SKM-1 treated with dmso at 0.1 percent for 144 hours (cell line): Measurements from ENCODE around the gene PPP1R36.
"Not testable (repeated sequence)": the region's sequence is repeated elsewhere in the genome, so short reads cannot be mapped to it uniquely, and the experiment has no call there.

ENCODE experiments used
- DNase-seq: peaks from one replicate; lab custom pipeline; 2025; ENCODE audit not compliant: unreplicated experiment; lab: John Stamatoyannopoulos, UW

Gene PPP1R36

DNA sequence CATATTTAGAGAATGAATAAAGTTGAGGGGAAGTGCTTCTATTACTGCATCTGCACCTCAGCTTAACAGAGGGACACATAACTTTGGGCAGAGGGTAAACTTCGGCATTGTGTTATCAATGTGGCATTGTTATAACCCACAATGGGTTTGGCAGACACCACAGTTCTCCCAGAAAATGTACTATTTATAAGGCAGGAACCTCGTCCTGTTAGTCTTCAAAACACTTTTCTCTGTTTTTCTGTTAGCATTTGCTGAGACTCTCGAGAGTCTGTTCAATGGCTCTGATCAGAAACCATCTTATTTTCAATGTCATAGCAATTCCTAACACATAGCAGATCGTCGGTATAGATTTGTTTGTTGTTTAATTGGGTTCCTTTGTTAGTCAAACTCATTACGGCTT, 13.9 kb downstream of the PPP1R36 start:
- no peak for DNase-seq

DNA sequence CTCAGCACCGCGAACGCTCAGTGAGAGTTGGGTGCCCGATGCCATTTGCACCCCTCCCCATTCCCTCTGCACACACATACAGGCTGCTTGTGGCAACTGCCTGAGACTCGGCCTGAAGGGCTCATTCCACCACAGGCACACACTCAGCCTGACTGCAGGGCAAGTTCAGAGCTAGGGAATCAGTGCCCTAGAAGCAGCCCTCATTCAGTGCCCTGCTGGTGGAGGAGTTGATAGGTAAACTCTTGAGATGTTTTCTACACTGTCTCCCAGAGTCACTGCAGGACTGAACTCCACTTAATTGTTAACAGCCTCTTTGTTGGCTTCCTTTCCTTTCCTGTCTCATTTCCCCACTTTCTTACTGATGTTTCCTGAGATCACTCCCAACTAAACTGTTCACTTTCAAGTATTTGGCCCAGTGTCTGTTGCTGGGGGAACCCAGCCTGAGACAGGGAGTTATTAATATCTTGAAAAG, 16.9 kb downstream of the PPP1R36 start:
- DNase-seq: no peak

DNA sequence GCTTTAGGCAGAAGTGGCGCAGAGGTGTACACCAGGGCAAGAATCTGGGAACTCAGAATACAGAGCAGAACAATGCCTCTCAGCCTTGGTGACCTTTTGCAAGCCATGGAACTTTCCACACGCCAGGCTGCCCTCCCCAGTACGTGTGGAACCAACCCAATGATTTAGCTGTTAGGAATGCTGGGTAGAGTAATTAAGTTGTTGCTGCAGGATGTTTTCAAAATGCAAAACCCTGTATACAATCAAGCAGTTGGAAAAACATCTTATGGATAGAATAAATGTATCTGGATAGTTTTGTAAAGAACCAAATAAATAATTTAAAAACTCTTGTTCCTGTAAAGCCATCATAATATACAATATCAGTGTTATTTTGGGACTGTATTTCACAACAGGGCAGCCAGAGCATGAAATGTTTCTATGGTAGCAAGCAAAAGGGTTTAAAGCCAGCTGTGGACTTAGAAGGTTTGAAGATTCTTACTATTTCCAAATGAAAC, 19.4 kb downstream of the PPP1R36 start:
- DNase-seq: peak; percentile 12

DNA sequence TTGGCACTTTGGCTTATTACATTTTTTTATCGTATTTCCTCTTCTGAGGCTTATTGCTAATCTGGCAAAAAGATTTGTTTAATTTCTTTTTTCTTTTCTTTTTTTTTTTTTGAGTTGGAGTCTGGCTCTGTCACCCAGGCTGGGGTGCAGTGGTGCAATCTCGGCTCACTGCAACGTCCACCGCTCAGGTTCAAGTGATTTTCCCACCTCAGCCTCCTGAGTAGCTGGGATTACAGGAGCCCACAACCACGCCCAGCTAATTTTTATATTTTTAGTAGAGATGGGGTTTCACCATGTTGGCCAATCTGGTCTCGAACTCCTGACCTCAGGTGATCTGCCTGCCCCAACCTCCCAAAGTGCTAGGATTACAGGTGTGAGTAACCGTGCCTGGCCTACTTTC, 19.9 kb downstream of the PPP1R36 start:
- DNase-seq: not testable (repeated sequence)

DNA sequence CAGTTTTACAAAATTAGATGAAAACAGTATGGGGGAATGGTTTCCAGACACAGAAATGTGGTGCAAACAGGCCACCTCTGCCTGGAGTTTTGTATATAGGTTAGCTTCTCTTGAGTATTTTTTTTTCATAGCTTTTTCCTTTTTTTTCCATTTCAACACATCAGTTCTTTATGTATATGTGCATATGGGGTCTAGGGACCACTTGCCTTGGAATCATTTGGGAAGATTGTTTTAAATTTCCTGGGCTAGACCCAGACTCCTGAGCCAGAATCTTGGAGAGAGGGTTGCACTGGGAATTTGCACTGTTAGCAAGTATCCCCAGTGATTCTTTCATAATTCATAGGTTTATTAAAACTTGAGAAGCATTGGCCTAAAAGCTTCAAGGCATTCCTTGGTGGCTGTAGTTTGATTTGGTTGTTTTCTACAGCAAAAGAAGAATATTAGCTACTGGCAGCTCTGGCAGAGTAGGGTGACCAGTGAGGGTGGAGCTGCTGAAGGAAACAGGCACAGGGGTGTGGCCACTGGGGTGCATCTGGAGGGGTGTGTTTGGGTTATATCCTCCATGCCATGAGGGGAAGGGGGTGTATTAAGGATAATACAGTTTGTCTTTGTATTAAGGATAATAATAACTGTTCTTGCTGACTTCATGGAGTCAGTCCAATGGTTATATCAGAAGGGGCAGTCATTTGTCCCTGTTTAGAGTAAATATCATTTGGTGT, 22.8 kb downstream of the PPP1R36 start:
- no peak for DNase-seq

DNA sequence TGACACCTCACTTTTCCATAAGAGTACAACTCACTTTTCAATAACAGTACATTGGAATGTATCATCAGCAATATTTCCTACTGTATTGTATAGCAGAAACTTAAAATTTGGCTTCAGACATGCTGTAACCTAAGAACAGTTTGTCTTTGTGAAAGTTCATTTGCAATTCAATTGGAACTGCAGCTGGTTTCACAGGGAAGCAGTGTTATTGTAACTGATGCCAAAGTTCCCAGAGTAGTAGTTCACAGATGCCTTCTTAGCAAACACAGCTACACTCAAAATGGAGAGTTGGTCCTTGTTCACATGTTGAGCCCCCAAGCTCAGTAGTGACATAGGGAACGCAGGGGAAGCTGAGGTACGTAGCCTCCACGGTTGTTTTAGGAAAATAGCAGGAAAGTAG, 23.3 kb downstream of the PPP1R36 start:
- DNase-seq: no peak

DNA sequence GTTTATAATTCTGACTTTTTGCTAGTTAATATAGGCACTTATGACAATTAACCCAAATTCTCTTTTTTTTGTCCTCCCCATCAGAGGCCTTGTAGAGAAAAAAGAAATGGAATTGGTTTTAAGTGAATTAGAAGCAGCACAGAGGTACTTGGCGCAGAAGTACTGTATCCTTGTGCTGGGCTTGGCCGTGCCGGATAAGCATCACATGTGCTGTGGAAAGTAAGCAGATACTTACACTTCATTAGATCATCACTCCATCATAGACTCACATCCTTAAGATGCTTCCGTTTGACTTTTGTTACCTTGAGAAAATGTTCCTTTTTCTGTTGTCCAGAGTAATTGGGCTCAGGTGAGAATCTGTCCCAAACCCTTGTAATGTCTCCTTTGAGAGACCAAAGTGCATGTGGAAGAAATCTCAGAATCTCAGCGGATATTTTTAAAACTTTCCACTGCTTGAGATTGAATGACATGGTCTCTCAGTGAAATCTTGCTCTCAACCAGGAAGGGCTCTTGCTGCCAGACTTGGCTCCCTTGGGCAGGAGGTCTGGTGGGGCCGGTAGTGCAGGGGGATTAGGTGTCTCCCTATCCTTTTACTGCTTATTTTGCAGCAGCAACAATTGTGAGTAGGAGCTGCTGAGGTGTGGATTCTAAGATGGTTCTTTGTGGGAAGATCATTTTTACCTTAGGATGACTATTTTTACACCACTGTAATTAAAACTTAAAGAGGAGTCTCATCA, 24.8 kb downstream of the PPP1R36 start:
- DNase-seq: no peak

DNA sequence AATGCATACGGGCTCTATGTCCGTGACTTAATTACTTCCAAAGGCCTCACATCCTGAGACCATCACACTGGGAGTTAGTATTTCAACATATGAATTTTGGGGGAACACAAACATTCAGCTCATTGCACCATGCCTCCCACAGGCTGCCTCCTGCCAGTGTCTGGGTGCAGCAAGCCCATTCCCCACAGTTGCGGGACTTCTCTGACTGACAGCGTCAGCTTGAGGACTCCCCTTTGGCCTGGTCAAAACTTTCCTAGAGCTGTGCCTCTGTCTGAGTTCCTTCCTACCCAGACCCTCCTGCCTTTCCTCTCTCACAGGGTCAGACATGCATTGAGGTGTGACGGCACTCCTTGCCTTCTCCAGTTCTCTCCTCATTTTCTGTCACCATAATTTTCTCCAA, 27.4 kb downstream of the PPP1R36 start:
- DNase-seq: no peak

DNA sequence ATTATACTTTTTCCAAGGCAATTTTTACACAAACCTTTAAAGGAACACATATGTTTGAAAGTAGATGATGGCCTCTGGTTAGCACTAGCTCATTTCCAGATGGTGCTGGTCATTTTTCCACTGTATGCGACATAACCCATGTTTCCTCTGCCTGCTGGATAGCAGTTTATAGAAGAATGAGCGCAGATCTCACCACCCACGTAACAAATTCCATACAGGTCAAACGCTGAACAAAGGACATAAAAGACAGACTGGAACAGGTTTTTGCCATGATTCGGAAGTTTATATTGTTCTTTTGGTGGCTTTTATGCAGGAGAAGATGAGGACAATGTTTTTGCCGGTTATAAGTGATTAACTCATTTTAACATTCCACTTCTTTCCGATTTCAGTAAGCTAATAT, 30.7 kb downstream of the PPP1R36 start:
- no peak for DNase-seq

DNA sequence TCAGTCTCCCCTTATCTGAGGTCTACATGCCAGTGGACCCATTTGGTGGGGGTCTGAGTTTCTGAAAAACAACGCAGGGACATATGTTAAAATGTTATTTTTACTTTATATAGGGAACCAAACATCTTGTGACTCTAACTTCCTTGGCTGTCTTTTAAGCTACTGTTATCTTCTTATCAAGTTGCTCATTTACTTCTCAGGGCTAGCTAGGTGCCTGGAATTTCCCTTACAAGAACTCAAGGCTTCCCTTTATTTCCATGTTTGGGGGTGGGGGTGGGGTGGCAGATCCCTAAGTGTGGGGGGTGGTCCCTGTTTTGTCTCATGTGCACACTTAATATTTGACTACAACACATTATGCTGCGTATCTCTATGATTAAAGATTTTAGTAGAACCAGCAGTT, 31.6 kb downstream of the PPP1R36 start:
- DNase-seq: no peak

DNA sequence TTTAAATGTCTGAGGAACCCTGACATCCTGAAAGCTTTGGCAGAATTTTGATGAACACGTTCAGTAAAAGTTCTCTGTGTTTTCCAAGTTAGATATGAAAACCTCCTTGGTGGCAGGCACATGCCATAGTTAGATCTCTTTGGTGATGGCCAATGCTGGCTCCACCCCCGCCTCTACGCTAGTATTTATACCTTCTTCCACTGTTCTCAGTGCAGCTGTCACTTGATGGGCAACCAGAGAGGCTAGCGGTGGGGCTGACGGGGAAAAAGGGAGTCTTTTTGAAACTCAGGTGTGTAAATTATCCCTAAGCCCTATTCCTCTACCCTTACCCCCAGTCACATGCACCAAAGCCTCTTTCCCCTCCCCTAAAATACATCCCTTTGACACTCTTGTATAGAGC, 32.1 kb downstream of the PPP1R36 start:
- DNase-seq: no peak

DNA sequence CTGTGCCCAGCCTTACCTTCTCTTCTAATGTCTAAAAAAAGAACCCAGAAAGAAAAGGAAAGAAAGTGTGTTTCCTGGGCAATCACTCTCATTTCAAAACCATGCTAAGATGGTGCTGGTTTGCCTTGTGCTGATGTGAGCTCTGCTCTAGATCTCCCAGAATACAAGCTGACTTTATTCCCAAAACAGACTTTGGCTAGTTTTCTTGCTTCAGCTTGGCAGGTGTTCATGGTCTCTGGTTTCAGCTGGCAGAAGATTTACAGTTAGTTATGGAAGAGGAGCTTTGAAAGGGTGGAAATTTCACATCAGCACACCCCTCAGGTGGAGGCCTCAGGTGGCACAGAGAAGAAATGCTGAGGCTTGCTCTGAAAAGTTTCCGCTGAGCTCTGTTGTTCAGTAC, 34.4 kb downstream of the PPP1R36 start:
- no peak for DNase-seq

DNA sequence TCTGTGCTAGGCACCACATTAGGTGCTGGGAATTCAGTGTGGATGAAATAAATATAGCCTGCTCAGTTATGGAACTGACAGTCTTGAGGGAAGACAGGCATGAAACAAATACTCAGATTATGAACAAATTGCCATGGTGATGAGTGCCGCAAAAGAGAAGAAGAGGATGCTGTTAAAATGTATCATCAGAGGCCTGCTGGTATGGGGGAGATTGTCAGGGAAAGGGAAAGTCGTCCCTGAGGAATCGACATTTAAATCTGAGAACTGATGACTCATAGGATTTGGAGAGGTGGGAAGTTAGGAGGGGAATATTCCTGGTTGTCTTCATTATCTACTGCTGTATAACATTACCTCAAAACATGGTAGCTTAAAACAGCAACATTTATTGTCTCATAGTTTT, 42.0 kb downstream of the PPP1R36 start:
- no peak for DNase-seq

DNA sequence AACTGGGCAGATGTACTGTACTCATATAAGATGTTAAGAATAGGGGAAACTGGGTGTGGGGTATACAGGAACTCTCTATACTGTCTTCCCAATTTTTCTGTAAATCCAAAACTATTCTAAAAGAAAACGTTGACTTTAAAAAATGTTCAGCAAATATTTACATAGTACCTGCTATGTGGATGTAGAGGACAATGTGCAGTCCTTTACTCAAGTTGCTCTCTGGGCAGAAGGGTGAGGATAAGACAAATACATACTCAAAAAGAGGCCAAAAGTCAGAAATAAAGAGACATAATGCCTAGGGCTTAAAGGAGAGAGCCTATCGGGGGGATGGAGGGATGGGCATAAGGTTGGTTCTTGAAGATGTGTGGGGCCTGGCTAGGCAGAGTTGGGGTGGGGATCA, 44.7 kb downstream of the PPP1R36 start:
- no peak for DNase-seq

DNA sequence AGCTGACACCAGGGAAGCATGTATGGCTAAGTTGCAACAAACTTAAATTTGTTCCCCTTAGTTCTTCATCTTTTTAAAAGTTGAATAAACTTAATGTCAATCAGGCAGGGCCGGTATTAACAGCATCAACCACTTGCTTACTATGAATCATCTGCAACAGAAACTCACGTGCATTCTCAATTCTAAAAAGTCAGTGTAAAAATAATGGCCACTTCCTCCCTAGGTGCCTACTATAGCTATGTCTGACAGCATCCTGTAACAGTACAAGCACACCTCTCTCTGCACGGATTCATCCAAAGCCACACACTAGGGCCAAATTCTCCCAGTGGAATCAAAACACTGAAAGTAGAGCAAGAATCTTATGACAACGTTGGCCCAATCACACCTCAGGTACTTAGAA, 48.6 kb downstream of the PPP1R36 start:
- DNase-seq: no peak

DNA sequence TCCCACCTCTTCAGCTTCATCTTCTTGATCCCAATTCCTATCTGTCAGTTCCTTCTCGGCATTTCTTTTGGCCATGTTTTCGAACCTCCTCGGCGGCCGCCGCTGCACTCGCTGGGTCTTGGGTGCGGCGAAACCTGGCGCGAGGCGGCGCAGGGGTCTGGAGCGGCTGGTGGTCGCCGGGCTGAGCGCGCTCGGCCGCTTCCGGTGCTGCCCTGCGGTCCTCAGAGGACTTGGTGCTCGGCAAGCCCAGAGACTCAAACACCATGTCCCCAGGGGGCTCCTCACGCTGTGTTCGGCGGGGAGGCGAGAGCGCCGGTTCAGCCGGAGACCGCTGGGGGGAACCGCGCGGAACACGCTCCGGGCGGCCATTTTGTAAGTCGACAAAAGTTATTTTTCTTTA, 51.8 kb downstream of the PPP1R36 start:
- no peak for DNase-seq

DNA sequence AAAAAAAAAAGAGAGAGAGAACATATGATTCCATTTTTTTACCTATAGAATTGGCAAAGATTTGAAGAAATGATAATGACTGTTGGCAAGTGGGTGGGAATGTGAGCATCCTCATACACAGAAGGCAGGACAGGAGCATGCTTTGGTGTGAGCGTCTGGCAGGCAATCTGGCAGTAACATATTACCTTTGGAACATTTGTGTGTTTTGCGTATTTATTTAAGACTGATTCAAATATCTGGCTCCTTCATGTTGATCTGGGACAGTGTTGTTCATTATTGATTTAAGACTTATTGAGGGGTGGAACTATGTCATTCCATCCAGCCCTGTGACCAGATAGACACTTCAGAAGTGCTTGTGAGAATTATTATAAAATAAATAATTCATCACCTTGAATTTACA, 53.1 kb downstream of the PPP1R36 start:
- DNase-seq: no peak

DNA sequence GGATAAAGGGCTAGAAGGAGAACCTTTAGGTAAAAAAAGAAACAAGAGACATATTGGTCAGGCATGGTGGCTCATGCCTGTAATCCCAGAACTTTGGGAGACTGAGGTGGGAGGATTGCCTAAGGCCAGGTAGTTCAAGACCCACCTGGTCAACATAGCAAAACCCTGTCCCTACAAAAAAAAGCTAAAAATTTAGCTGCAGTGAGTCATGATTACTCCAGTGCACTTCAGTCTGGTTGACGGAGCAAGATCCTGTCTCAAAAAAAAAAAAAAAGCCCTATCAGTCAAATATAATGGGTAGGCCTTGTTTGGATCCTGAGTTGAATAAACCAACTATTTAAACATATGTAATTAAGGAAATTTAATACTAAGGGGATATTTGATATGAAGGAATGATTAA, 54.2 kb downstream of the PPP1R36 start:
- no peak for DNase-seq

DNA sequence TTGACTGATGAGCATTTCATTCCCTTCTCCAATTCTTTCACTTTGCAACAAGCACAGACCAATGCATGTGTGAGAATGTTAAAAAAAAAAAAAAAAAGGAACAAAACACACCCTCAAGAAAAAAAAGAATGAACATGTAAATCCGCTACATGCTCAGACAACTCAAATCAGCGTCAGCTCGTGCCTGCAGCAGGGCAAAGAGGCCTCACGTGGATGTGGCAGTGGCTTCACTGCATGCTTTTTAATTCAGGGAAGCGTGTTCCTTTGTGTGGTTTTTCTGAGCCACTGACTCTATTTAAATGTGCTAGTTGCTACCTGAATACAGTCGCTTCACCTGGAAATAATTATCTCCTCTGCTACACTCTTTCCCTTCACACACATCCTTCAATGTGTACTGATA, 55.1 kb downstream of the PPP1R36 start:
- no peak for DNase-seq

DNA sequence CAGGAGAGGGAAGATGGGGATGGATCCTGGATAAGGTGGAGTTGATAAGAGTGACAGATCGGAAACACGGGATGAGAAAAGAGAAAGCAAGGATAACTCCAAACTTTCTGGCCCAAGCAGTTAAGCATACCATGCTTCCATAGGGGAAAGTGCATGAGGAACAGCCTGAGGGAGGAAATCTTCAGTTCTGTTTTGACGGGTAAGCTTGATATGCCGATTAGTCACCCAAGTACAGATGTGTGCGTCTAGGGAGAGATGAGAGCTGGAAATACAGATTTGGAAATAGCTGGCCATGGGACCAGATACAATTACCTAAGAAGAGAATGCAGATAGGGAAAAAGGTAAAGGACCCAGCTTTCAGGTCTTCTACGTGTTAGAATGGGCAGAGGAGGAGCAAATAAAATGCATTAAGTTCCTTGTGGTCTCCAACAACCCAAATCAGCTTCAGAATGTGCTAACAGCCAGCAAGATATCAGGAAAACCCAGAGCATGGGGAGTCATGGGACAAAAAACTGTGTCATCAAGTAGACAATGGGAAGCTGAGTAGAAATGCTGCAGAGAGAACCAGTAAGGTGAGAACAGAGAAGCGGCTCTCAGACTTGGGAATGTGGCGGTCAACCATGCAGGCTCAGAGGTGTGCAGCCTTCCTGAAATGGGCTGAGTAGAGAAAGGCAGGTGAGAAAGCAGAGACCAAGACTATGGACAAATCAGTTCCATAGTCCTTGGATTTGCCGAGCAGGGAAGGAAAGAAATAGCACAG, 56.3 kb downstream of the PPP1R36 start:
- DNase-seq: no peak

DNA sequence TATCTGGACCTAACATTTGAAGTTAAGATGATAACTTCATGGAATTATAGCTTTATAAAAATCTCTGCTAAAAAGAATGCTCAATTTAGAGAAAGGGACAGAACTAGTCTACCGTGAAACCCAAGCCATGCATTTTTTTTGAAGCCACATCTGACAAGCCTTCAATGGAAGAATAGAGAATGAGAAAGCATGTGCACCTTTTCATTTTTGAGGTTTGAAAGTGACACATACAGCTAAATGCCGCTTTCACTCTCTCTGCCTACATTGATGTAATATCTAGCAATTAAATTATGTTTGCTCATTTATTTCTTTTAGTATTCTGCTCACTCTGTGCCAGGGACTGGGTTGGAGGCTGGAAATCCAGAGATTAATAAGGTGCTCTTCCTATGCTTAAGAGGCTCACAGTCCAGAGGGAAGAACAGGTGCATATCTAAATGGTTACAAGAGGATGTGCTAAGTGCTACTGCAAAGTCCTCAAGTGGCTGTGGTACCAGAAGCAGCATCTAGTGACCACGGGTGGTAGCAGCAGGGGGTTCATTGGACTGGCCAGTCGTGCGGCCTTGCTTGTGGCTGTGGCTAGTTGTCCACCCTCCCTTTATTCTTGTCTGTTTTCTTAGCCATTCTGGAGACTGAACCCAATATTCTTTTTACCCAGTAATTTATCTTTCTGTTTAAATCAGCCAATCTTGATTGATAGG, 60.4 kb downstream of the PPP1R36 start:
- no peak for DNase-seq
